SK-N-SH (cell line): ENCODE results near the gene GLA. TPM values are rescaled to one million over a fixed set of nuclear protein-coding genes. Genes with fewer than 3 reads are reported as not detected.

Source experiments
- CTCF ChIA-PET: fragments of 300-600, 350-600 bp; formaldehyde crosslinking; extraction: SDS; loops from one replicate; lab custom pipeline; 2021; lab: Yijun Ruan, JAX
- POLR2A ChIA-PET: fragments of 350-600 bp; sonication (Branson Sonifier 250); formaldehyde crosslinking; extraction: SDS; loops from one replicate; lab custom pipeline; 2020; ENCODE audit warnings: antibody characterized with exemption, inconsistent platforms; lab: Yijun Ruan, JAX
- DNase-seq: peaks from one replicate; pipeline ENCODE4 v3.0.0; 2012
- H2AFZ ChIP-seq: fragments of 200-600 bp; sonication (generic); 2 replicates; pipeline ENCODE4 v1.8.1; 2016; ENCODE audit warnings: antibody characterized with exemption, mild to moderate bottlenecking, low read depth
- H3F3A ChIP-seq: fragments of 200-600 bp; sonication (generic); replicated peaks from 2 replicates; pipeline ENCODE3; 2016; ENCODE audit warnings: antibody characterized with exemption, mild to moderate bottlenecking; ENCODE audit not compliant: insufficient read depth
- H3K27ac ChIP-seq, 2 experiments: fragments of 200-500 bp in 1 of 2; fragments of 200-600 bp in 1 of 2; sonication (Bioruptor generic) in 1 of 2; sonication (generic), shearing (Covaris generic) in 1 of 2; 2 replicates each; pipeline versions ENCODE4 v1.5.1 to v1.6.1; 2014 to 2016; ENCODE audit warnings: low read depth in 2 of 2, inconsistent platforms in 1 of 2, low read length in 1 of 2, mild to moderate bottlenecking in 1 of 2, mixed read lengths in 1 of 2
- H3K27me3 ChIP-seq: fragments of 200-600 bp; sonication (generic), shearing (Covaris generic); 2 replicates; pipeline ENCODE4 v1.6.1; 2016; ENCODE audit warnings: mixed run types; ENCODE audit not compliant: insufficient read depth
- H3K36me3 ChIP-seq, 2 experiments: fragments of 200-500 bp in 1 of 2; fragments of 200-600 bp in 1 of 2; sonication (Bioruptor generic) in 1 of 2; sonication (generic) in 1 of 2; replicated peaks in 1 of 2; 2 replicates each; pipeline versions ENCODE3 to v1.5.1; 2014 to 2016; ENCODE audit warnings: low read length in 1 of 2, mild to moderate bottlenecking in 1 of 2; ENCODE audit not compliant: insufficient read depth in 2 of 2, control insufficient read depth in 1 of 2
- H3K4me1 ChIP-seq, 2 experiments: fragments of 200-500 bp in 1 of 2; fragments of 200-600 bp in 1 of 2; sonication (Bioruptor generic) in 1 of 2; sonication (generic), shearing (Covaris generic) in 1 of 2; 2 replicates each; pipeline versions ENCODE4 v1.5.1 to v1.6.1; 2014 to 2016; ENCODE audit warnings: low read depth in 1 of 2, low read length in 1 of 2, mixed run types in 1 of 2; ENCODE audit not compliant: insufficient read depth in 2 of 2, control insufficient read depth in 1 of 2
- H3K4me2 ChIP-seq: fragments of 200-600 bp; sonication (generic), shearing (Covaris generic); 2 replicates; pipeline ENCODE4 v1.6.1; 2017; ENCODE audit warnings: mixed run types
- H3K4me3 ChIP-seq, 2 experiments: fragments of 200-500 bp in 1 of 2; fragments of 200-600 bp in 1 of 2; sonication (Bioruptor generic) in 1 of 2; sonication (generic), shearing (Covaris generic) in 1 of 2; 2 replicates each; pipeline versions ENCODE4 v1.5.1 to v1.8.1; 2014 to 2016; ENCODE audit warnings: low read depth in 2 of 2, inconsistent platforms in 1 of 2, low read length in 1 of 2, mild to moderate bottlenecking in 1 of 2, mixed read lengths in 1 of 2, moderate library complexity in 1 of 2
- H3K79me2 ChIP-seq: fragments of 200-600 bp; sonication (generic); 2 replicates; pipeline ENCODE4 v1.8.1; 2017; ENCODE audit warnings: mild to moderate bottlenecking; ENCODE audit not compliant: insufficient read depth
- H3K9ac ChIP-seq: fragments of 200-600 bp; sonication (generic); 2 replicates; pipeline ENCODE4 v1.6.1; 2017; ENCODE audit warnings: mixed run types
- H3K9me2 ChIP-seq: fragments of 200-600 bp; sonication (generic); 2 replicates; pipeline ENCODE4 v1.6.1; 2017; ENCODE audit warnings: mixed run types
- H3K9me3 ChIP-seq: fragments of 200-600 bp; sonication (generic); 2 replicates; pipeline ENCODE4 v1.6.1; 2017; ENCODE audit warnings: mixed run types, mild to moderate bottlenecking, moderate library complexity
- H4K20me1 ChIP-seq: fragments of 200-600 bp; sonication (generic); 2 replicates; pipeline ENCODE4 v1.6.1; 2017; ENCODE audit warnings: mild to moderate bottlenecking, mixed run types; ENCODE audit not compliant: insufficient read depth
- CTCF ChIP-seq: fragments of 200-600 bp; sonication (generic); IDR thresholded peaks from 2 replicates; pipeline ENCODE4 v1.6.1; 2017; ENCODE audit warnings: antibody characterized with exemption, mild to moderate bottlenecking, moderate library complexity
- FOXJ3 ChIP-seq: sonication (generic); formaldehyde crosslinking; IDR thresholded peaks from 2 replicates; pipeline ENCODE4 v1.5.1; 2020; ENCODE audit warnings: mild to moderate bottlenecking, missing genetic modification reagents
- IRF3 ChIP-seq: fragments of 150-350 bp; IDR thresholded peaks from 2 replicates; pipeline ENCODE4 v1.6.1; 2016; ENCODE audit warnings: mild to moderate bottlenecking, low read depth, low read length
- MAX ChIP-seq: IDR thresholded peaks from 2 replicates; pipeline ENCODE4 v1.4.0; 2012; ENCODE audit warnings: low read depth
- MEF2A ChIP-seq: IDR thresholded peaks from 2 replicates; pipeline ENCODE4 v1.4.0; 2012; ENCODE audit warnings: low read depth, borderline replicate concordance
- MXI1 ChIP-seq: IDR thresholded peaks from 2 replicates; pipeline ENCODE4 v1.6.1; 2012; ENCODE audit warnings: mild to moderate bottlenecking, low read depth, low read length, improper control_type of control experiment
- NRF1 ChIP-seq: IDR thresholded peaks from 2 replicates; pipeline ENCODE4 v1.6.1; 2012; ENCODE audit warnings: low read depth, mild to moderate bottlenecking, low read length
- PBX3 ChIP-seq: IDR thresholded peaks from 2 replicates; pipeline ENCODE4; 2012
- POLR2AphosphoS5 ChIP-seq: IDR thresholded peaks from 2 replicates; pipeline ENCODE4 v1.6.1; 2012; ENCODE audit warnings: low read depth, low read length
- RAD21 ChIP-seq: IDR thresholded peaks from 2 replicates; pipeline ENCODE4 v1.6.1; 2012; ENCODE audit warnings: mild to moderate bottlenecking, low read length
- RCOR1 ChIP-seq: fragments of 150-350 bp; IDR thresholded peaks from 2 replicates; pipeline ENCODE4 v1.6.1; 2017; ENCODE audit warnings: antibody characterized with exemption, low read length
- SMC3 ChIP-seq: IDR thresholded peaks from 2 replicates; pipeline ENCODE4 v1.6.1; 2012; ENCODE audit warnings: low read depth, low read length, improper control_type of control experiment
- TEAD4 ChIP-seq: IDR thresholded peaks from 2 replicates; pipeline ENCODE4 v1.4.0; 2012; ENCODE audit warnings: mild to moderate bottlenecking, borderline replicate concordance; ENCODE audit not compliant: insufficient read depth
- WGBS: methylation state at CpG from one replicate; pipeline ENCODE4 v1.1.6; 2017; ENCODE audit warnings: low lambda C conversion rate; 5-methylcytosine and 5-hydroxymethylcytosine counted together
- polyA plus RNA-seq, 3 experiments: library from polyadenylated mRNA; depleted of rRNA; stranded (reverse); fragments of >200 nt; gene quantifications; 2 replicates each; pipeline ENCODE4 v1.2.3, GENCODE V29; 2012

Gene GLA
- polyA plus RNA-seq, 1 of the 3 experiments (the other 2 are of a cell fraction), result 20.4 TPM

- TF ChIP-seq IRF3 (no peak), RAD21 (no peak), MXI1 (no peak), NRF1 (no peak), MEF2A (no peak)
Measured at GRCh38 chrX:101386542-101386885, 21.2 kb downstream of the GLA start (continued).

GRCh38 chrX:101385795-101386541 lies 21.8 kb downstream of the GLA start, which contains the start of gene BTK:
TSS of gene BTK (minus strand) at chrX:101386191. CDS start at chrX:101375284, 10,907 bp downstream.
- Histone ChIP-seq H3K4me1 (peaks cover 0 to 4% of the 10 kb centered on the region in 2 experiments; a peak in 1 of 4 replicates), H3K36me3 (no peaks in the 10 kb centered on the region), H3K4me2 (no peak within 1 kb of the TSS), H3K9me3 (no peaks in the 10 kb centered on the region), H3K4me3 (no peak within 1 kb of the TSS), H3K79me2 (peaks cover 1% of the 10 kb centered on the region; the same call in 1 of the 2 replicates), H3K27me3 (peaks cover 9% of the 10 kb centered on the region; the same call in 1 of the 2 replicates), H4K20me1 (no peaks in the 10 kb centered on the region), H3K9ac (no peak within 1 kb of the TSS), H3F3A (no peaks in the 10 kb centered on the region), H2AFZ (no peak within 1 kb of the TSS), H3K9me2 (no peaks in the 10 kb centered on the region), H3K27ac (no peak within 1 kb of the TSS)
- WGBS, result 49% methylated on average over 9 of the region's 9 CpGs
- ChIA-PET CTCF (no interaction called here), POLR2A (no interaction called here)
- DNase-seq, result no peak
- TF ChIP-seq FOXJ3 (no peak), MXI1 (no peak), POLR2AphosphoS5 (no peak), RCOR1 (no peak), NRF1 (no peak), CTCF (no peak), IRF3 (no peak), PBX3 (no peak), TEAD4 (no peak), SMC3 (no peak), MAX (no peak)
